Ishikawa (cell line): ENCODE results near the gene MFN2.

Experiments
- CEBPB ChIP-seq: IDR thresholded peaks from 2 replicates; pipeline ENCODE4 v1.6.1; 2012
- EP300 ChIP-seq: IDR thresholded peaks from 2 replicates; pipeline ENCODE4 v1.6.1; 2012; ENCODE audit warnings: borderline replicate concordance
- RAD21 ChIP-seq: IDR thresholded peaks from 2 replicates; pipeline ENCODE4 v1.6.1; 2012; ENCODE audit warnings: low read depth
- TAF1 ChIP-seq: IDR thresholded peaks from 2 replicates; pipeline ENCODE4 v1.6.1; 2012; ENCODE audit warnings: low read depth, mild to moderate bottlenecking
- TEAD4 ChIP-seq: IDR thresholded peaks from 2 replicates; pipeline ENCODE4 v1.6.1; 2012

DNA sequence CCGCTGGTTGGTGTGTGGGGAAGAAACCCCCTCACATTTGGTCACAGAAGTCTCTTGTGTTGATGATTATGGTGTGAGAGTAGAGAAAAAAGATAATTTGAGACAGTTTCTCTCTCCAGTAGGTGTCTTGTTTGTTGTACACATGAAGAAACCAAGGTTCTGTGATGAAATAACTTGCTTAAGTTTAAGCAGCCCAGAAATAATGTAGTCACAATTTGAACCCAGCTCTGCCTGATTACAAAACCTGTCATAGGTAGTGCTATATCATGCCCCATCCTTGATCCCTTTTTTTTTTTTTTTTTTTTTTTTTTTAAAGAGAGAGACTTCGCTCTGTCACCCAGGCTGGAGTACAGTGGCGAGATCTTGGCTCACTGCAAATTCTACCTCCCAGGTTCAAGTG is 4.9 kb downstream of the MFN2 start:
- no peak for TF ChIP-seq EP300
- TF ChIP-seq TEAD4 = no peak
- no peak for TF ChIP-seq CEBPB
- TF ChIP-seq TAF1 = no peak
- no peak for TF ChIP-seq RAD21
